K562 (cell line): ENCODE measurements around the gene LYRM1. TPM values are rescaled to one million over a fixed set of nuclear protein-coding genes. Genes with fewer than 3 reads are reported as not detected.

Source experiments
- C11orf30 ChIP-seq: fragments of 450-650 bp; IDR thresholded peaks from 2 replicates; pipeline ENCODE4 v1.6.1; 2016; ENCODE audit warnings: low read depth, mild to moderate bottlenecking
- CBFA2T2 ChIP-seq: fragments of 450-650 bp; conservative IDR thresholded peaks from 2 replicates; pipeline ENCODE4 v1.6.1; 2017; ENCODE audit warnings: mild to moderate bottlenecking
- DMBX1 ChIP-seq: fragments of 250-450 bp; sonication (Bioruptor Pico); IDR thresholded peaks from 2 replicates; pipeline ENCODE4 v1.8.0; 2022; ENCODE audit warnings: inconsistent platforms, mild to moderate bottlenecking, moderate library complexity, borderline replicate concordance
- ELF1 ChIP-seq: fragments of 200-800 bp; sonication (Bioruptor generic); IDR thresholded peaks from 2 replicates; pipeline ENCODE4 v1.6.1; 2016; ENCODE audit warnings: missing genetic modification characterization, missing compliant biosample characterization
- HDAC2 ChIP-seq: fragments of 450-650 bp; IDR thresholded peaks from 2 replicates; pipeline ENCODE4 v1.6.1; 2016; ENCODE audit warnings: mild to moderate bottlenecking
- HNRNPL ChIP-seq: fragments of 200-400 bp; formaldehyde crosslinking; IDR thresholded peaks from 2 replicates; pipeline ENCODE4 v1.6.1; 2017; ENCODE audit warnings: low read depth, mild to moderate bottlenecking, low read length
- MCM7 ChIP-seq, 2 experiments: fragments of 450-650 bp; IDR thresholded peaks; 2 replicates each; pipeline ENCODE4 v1.6.1; 2016 to 2018
- NFIC ChIP-seq: fragments of 450-650 bp; IDR thresholded peaks from 2 replicates; pipeline ENCODE4 v1.6.1; 2017; ENCODE audit warnings: mild to moderate bottlenecking, inconsistent platforms
- SMARCA4 ChIP-seq: fragments of 450-650 bp; IDR thresholded peaks from 2 replicates; pipeline ENCODE4 v1.6.1; 2016
- SMARCE1 ChIP-seq: fragments of 450-650 bp; IDR thresholded peaks from 2 replicates; pipeline ENCODE4 v1.7.1; 2016; ENCODE audit warnings: mild to moderate bottlenecking
- SPI1 ChIP-seq: IDR thresholded peaks from 2 replicates; pipeline ENCODE4 v1.6.1; 2011; ENCODE audit warnings: low read depth, low read length, control low read depth, borderline replicate concordance
- TAL1 ChIP-seq: fragments of 450-650 bp; IDR thresholded peaks from 2 replicates; pipeline ENCODE4 v1.6.1; 2016; ENCODE audit warnings: mild to moderate bottlenecking
- polyA plus RNA-seq, 8 experiments: library from polyadenylated mRNA; depleted of rRNA in 4 of 8; stranded (reverse) in 5 of 8; unstranded in 3 of 8; fragments of >200 nt; fragmentation: Nextera tagmentation in 2 of 8; fragmentation: Illumina TruSeq in 1 of 8; extraction: Ambion mirVana in 2 of 8; extraction: Trizol in 1 of 8; gene quantifications; 2 replicates each; pipeline versions ENCODE4 v1.2.1 to v1.2.3, GENCODE V29; 2011 to 2014; ENCODE audit warnings: inconsistent platforms in 1 of 8, missing spikeins in 1 of 8
- total RNA-seq, 7 experiments: library from RNA; depleted of rRNA in 6 of 7; stranded (reverse); fragments of >200 nt in 6 of 7; fragmentation: Illumina TruSeq in 2 of 7; extraction: Trizol in 2 of 7; gene quantifications; 2 replicates each; pipeline versions ENCODE4 v1.2.1 to v1.2.3, GENCODE V29; 2011 to 2021; ENCODE audit warnings: low replicate concordance in 1 of 7
- TF ChIP-seq, protein P1 (sequence below), 2 experiments: fragments of 450-650 bp in 1 of 2; sonication (generic) in 1 of 2; formaldehyde crosslinking in 1 of 2; IDR thresholded peaks; 2 replicates each; pipeline versions ENCODE4 v1.7.1 to v1.9.0; 2016 to 2022; ENCODE audit warnings: inconsistent platforms in 1 of 2, mild to moderate bottlenecking in 1 of 2, missing genetic modification reagents in 1 of 2
- TF ChIP-seq, protein P2 (sequence below): fragments of 450-650 bp; IDR thresholded peaks from 2 replicates; pipeline ENCODE4 v1.6.1; 2017; ENCODE audit warnings: antibody characterized with exemption, mild to moderate bottlenecking
- TF ChIP-seq, protein P3 (sequence below): fragments of 450-650 bp; formaldehyde crosslinking; conservative IDR thresholded peaks from 2 replicates; pipeline ENCODE4 v1.4.0; 2022; ENCODE audit warnings: mild to moderate bottlenecking, missing genetic modification characterization

Gene LYRM1
- total and polyA plus RNA-seq, 9 of the 15 experiments (the other 6 are each of a cell fraction or from before 2014, with no cell fraction given): 17.5 to 44.1 (median 32.7) TPM

DNA sequence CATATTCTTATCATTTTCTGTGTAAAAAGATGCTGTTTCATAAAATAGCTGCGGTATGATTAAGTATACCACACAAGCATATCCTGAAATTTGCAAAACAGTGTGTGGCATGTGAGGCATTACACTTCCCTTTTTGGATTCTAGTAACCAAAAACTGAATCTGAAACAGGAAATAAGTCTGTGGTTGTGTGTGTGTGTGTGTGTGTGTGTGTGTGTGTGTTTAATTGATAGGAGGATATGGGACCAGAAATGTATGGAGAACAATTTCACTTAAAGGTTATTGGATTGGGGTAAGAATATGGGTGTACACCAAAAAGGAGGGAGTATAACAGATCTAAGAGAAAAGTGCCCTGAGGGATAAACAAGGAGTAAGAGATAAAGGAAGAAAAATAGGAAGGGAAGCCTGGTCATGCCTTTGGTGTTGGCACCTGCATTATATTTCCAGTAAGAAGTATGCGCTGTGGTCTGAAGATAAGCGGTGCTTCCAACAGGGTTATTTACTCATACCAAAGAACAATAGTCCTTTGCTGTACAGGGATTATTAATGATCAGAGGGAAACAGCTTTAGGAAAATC lies 4.0 kb downstream of the LYRM1 start (continued):
- TF ChIP-seq, protein P1, sequence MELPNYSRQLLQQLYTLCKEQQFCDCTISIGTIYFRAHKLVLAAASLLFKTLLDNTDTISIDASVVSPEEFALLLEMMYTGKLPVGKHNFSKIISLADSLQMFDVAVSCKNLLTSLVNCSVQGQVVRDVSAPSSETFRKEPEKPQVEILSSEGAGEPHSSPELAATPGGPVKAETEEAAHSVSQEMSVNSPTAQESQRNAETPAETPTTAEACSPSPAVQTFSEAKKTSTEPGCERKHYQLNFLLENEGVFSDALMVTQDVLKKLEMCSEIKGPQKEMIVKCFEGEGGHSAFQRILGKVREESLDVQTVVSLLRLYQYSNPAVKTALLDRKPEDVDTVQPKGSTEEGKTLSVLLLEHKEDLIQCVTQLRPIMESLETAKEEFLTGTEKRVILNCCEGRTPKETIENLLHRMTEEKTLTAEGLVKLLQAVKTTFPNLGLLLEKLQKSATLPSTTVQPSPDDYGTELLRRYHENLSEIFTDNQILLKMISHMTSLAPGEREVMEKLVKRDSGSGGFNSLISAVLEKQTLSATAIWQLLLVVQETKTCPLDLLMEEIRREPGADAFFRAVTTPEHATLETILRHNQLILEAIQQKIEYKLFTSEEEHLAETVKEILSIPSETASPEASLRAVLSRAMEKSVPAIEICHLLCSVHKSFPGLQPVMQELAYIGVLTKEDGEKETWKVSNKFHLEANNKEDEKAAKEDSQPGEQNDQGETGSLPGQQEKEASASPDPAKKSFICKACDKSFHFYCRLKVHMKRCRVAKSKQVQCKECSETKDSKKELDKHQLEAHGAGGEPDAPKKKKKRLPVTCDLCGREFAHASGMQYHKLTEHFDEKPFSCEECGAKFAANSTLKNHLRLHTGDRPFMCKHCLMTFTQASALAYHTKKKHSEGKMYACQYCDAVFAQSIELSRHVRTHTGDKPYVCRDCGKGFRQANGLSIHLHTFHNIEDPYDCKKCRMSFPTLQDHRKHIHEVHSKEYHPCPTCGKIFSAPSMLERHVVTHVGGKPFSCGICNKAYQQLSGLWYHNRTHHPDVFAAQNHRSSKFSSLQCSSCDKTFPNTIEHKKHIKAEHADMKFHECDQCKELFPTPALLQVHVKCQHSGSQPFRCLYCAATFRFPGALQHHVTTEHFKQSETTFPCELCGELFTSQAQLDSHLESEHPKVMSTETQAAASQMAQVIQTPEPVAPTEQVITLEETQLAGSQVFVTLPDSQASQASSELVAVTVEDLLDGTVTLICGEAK (IDR thresholded peaks at IDR 0.05): peak; percentile 61; the same call in 1 of the 2 replicates
- TF ChIP-seq, protein P1 (CRISPR knock-in tag; IDR thresholded peaks at IDR 0.05): no peak
- TF ChIP-seq ELF1 (peak; percentile 77), MCM7 (IDR thresholded peaks at IDR 0.05) (no peak), TAL1 (peak; percentile 28), DMBX1 (CRISPR knock-in tag) (no peak), C11orf30 (peak; percentile 11; the same call in 1 of the 2 replicates), SMARCA4 (peak; percentile 78), SMARCE1 (peak; percentile 89), CBFA2T2 (peak; percentile 36; the same call in 1 of the 2 replicates), HDAC2 (peak; percentile 78; the same call in 1 of the 2 replicates), NFIC (no peak), HNRNPL (no peak), SPI1 (peak; percentile 97)
- TF ChIP-seq, protein P2, sequence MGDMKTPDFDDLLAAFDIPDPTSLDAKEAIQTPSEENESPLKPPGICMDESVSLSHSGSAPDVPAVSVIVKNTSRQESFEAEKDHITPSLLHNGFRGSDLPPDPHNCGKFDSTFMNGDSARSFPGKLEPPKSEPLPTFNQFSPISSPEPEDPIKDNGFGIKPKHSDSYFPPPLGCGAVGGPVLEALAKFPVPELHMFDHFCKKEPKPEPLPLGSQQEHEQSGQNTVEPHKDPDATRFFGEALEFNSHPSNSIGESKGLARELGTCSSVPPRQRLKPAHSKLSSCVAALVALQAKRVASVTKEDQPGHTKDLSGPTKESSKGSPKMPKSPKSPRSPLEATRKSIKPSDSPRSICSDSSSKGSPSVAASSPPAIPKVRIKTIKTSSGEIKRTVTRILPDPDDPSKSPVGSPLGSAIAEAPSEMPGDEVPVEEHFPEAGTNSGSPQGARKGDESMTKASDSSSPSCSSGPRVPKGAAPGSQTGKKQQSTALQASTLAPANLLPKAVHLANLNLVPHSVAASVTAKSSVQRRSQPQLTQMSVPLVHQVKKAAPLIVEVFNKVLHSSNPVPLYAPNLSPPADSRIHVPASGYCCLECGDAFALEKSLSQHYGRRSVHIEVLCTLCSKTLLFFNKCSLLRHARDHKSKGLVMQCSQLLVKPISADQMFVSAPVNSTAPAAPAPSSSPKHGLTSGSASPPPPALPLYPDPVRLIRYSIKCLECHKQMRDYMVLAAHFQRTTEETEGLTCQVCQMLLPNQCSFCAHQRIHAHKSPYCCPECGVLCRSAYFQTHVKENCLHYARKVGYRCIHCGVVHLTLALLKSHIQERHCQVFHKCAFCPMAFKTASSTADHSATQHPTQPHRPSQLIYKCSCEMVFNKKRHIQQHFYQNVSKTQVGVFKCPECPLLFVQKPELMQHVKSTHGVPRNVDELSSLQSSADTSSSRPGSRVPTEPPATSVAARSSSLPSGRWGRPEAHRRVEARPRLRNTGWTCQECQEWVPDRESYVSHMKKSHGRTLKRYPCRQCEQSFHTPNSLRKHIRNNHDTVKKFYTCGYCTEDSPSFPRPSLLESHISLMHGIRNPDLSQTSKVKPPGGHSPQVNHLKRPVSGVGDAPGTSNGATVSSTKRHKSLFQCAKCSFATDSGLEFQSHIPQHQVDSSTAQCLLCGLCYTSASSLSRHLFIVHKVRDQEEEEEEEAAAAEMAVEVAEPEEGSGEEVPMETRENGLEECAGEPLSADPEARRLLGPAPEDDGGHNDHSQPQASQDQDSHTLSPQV: 0 out of 2 replicates have a peak, but pooled peaks have one; percentile 27
- TF ChIP-seq, protein P3, sequence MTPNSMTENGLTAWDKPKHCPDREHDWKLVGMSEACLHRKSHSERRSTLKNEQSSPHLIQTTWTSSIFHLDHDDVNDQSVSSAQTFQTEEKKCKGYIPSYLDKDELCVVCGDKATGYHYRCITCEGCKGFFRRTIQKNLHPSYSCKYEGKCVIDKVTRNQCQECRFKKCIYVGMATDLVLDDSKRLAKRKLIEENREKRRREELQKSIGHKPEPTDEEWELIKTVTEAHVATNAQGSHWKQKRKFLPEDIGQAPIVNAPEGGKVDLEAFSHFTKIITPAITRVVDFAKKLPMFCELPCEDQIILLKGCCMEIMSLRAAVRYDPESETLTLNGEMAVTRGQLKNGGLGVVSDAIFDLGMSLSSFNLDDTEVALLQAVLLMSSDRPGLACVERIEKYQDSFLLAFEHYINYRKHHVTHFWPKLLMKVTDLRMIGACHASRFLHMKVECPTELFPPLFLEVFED: peak; percentile 82; the same call in 1 of the 2 replicates
